Measurements from ENCODE around the gene C1orf21.

The C1orf21 gene

DNA sequence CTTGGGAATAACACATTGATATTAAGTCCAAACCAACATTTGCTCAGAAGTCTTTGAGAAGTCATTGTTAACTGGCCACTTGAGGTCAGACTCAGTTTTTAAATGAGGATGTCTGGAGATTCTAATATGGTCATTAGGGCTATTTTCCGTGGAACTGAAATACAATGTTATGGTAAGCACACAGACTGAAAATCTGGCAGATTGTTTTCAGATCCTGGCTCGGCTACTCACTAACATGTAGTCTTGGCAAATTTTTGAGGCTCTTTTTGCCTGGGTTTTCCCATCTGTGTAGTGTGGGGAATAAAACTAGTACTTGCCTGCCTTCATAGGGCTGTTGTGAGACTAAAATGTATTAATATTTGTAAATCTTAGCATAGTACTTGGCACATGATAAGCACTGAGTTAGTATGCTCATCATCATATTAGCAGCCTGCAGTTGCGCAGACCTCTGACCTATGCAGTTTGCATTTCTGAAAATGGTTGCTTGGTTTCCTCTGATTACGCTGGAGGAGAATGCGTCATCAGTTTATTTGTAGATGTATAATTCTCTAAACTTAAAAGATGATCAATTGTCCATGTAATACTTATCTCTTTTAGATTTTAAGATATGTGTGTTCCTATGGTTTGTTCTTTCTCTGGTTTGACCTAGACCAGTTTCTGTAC, 100.8 kb downstream of the C1orf21 start:
- DNase-seq: no peak

DNA sequence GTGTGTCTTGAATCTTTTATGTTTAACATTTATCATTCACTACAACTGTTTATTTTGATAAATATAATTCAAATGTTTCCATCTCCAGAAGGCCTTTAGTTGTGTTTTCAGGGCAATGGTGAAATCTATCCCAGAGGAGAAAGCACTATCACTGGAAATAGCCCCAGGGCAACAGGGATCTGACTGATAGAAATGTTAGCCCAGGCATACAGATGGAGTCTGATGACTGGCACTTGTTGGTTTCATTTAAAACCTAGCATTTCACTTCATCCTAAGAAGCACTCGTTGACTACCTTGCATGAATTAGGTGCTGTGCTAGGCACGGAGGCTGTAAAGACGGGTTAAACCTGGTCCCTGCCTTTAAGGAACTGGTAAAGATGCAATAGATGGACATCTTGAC, 103.1 kb downstream of the C1orf21 start:
- DNase-seq: no peak

DNA sequence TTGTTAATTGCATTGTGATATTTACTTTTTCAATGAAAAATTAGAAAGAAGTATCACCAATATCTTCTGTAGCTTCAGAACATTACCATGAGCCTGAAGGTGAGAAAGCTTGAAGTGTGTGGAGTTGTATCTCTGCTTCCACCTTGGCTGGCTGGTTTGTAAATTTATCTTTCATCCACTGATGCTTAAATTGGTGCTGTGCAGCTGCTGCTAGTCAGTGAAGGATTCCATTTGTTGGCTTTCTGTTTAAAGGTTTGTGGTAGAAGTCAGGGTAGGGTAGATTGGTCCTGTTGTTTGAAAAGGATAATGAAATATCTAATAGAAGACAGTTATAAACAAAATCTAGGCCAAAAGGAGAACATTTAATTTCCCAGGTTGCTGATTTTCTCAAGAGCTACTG, 105.7 kb downstream of the C1orf21 start:
- no peak for DNase-seq

DNA sequence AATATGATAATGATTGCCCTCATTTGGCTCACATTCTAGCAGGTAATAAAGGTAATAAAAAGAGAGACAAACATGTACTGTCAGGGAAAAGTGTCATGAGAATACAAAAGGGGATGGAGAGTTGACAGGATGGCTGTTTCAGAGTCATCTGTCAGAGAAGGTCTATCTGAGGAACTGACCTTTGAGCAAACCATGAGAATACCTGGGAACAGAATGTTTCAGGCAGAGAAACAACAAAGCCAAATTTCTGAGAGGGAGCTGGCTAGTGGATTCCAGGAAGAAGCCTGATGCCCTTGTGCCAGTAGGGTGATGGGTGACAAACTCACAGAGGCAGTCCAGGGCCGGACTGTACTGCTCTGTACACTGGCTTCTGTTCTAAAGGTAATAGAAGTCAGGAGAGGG, 107.2 kb downstream of the C1orf21 start:
- no peak for DNase-seq

DNA sequence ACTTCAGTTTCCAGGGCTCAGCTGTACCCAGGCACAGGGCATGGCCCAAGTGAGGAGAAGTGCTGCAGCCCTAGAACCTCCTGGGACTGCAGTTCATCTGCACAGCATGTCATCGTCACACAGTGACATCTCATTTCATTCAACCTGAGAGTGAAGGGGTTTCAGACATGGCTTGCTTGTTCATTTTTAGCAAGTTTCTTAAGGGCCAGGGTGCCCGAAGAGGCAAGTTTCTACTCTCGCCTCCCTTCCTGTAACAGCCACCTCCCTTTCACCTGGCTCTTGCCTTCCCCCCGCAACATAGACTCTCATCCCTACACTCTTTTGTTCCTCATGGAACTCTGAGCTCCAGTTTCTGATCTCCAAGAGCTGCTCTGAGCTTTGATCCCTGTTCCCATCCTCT, 108.1 kb downstream of the C1orf21 start:
- no peak for DNase-seq

DNA sequence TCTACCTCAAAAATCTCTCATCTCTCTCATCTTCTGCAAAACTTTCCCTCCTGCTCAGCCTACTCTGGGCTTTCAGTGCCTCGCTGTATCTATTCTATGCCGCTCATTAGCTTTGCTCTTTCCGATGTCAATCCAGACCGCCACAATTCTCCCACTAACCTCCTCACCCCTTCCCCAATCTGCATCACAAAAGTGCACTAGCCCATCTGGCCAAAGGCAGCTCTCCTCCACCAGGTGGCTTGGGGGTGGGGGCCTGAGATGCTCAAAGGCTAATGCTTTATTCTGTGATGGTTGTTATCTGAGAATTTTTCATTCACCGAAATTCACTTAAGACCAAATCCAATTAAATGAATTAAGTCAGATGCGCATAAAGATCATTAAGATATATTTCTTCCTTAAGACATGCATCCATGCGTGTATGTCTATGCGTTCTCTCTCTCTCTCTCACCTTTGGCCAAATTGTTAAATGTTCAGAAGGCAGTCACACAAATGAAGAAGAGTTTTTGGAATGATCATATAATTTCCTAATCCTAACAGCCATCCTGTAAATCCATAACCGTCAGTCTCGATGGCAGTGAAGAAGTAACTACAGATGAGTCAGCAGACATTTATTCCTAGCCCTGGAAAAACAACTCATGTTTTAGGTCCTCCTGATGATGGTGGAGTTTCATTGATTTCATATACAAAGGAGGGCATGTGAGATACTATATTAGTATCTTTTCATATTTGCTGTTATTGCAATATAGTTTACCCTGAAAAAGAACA, 111.3 kb downstream of the C1orf21 start:
- DNase-seq: no peak

DNA sequence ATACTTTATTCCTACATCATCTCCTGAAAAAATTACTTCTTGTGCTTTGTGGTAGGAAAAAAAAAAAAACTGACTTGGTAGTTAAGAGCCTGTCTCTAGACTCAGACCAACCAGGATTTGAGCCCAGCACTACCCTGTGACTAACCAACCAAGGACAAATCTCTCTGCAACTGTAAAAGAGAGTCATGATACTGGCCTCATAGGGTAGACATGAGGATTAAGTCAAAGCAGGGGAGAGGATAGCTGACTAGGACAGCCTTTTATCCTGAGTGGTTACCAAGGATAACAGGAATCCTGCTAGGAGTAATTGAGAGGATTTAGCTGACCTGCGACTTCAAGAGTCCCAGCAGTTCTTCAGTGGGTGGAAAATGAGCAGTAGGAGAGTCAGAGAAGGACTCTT, 112.8 kb downstream of the C1orf21 start:
- DNase-seq: no peak

DNA sequence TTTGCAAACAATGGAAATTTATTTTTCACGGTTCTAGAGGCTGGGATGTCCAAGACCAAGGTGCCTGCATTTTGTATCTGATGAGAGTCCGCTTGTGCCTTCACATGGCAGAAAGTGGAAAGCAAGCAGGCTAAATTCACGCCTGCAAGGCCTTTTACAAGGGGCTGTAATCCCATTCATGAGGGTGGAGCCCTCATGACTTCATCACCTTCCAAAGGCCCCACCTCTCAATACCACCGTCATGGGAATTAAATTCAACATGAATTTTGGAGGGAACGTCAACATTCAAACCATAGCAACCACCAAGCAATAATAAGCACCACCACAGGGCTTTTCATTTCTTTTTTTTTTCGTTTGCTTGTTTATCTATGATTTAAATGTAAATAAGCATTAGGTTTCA, 115.3 kb downstream of the C1orf21 start:
- no peak for DNase-seq

DNA sequence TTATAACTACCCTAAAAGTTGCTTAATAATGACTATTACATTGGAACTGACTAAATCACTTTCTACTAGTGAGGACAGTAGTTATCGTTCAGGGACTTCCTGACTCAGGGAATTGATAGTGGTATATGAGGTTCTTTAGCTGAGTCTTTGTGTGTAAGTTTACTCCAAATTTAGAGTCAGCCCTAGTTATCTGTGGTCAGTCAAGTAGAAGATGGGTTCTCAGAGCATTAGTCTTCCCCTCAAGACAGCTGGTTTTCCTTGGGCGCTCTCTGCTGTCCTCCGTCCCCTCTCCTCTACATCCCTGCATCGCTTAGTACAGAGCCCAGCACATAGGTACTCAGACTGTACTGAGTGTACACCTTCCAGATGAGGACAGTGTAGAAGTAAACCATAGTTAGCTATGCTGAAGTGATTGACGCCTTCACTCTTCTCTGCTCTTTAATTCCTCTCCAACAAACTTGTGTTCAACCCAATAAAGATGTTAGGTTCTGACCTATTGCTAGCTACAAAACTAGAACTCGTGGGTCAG, 116.5 kb downstream of the C1orf21 start:
- no peak for DNase-seq

DNA sequence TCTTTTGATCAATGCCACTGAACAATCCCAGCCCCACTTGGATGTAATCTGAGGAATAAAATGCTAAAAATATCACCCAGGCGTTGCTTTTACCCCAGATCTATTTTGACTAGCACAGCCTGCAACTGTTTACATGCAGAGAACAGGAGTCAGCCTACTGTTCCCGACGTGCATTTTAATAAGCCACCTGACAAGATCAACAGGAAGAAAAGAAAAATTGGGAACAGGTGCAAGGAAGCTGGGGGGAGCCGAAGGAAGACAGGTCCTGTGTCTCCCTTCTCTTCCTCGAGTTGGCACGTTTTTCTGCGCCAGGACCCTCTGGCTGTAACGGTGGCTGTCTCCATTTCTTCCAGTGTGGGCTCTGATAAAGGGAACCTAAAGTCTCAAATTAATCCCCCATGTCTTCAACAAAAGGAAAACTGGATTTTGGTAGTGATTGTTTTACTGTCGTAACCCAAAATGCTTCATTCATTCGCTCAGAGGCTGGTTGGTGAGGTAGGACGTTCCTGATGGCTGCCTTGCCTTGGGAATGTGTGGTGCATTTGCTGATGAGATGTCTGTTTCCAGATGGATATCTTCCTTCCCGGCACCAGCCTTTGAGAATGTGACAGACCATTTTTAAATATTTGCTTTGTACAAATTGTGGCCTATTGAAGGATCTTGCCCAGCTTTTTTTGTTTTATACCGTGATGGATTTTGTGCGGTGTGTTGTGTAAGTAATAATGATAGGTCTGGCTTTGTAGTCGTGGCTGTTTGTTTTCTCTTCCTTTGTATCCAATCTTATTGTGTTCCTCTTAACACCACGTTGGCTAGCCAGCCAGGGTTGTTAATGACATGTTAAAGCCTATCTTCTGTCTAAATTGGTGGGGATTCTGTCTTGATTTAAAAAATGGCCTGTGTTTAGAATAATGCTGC, 117.5 kb downstream of the C1orf21 start:
- no peak for DNase-seq

DNA sequence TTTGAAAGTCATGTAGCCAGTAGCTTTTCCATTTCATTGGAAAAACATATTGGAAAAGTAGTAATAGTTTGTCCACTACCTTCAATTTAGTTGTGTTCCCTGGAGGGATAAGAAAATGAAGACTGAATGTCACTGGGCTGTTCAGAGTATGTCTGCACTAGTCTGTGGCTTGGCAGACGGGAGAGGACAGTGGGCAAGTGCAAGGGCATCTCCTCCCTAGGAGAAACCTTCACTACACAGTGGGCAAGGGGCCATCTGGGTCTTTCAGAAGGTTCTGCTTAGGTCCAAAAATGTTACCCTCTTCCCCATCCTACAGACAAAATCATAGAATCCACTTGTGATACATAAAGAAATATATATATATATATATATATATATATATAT, 118.1 kb downstream of the C1orf21 start:
- no peak for DNase-seq

DNA sequence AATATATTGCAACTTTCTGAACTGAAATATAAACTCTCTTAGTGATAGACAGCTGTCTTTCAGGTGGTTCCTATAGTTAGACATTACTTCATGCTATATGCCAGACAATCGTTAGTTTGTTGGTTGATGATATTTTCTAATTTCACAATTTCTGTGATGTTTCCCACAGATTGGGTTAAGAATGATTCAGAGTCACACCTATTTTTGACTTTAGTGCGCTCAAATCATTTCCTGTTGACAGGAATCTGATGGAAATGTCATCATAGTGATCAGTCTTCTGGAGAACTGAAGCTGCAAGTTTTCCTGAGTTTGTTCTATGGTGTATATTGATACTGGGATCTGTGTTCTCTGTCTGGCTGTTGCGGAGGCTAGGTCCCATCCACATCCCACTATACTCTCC, 119.7 kb downstream of the C1orf21 start:
- no peak for DNase-seq

DNA sequence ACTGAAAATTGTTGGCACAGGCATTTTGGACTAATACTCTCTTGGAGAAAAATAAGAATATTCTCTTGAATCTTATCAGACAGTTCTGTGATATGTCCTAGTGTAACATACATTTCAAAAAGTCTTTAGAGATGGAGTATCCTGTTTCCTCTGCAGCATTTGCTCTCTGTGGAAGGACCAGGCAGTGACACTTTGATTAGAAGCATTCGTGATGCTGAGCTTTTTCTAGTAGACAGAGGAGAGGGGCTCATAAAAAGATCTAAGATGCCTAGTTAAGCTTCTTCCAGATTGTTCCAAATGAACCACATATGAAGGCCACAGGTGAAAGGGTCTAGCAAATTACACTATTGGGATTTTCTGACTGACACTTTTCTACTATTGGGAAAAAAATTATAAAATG, 120.3 kb downstream of the C1orf21 start:
- DNase-seq: no peak

DNA sequence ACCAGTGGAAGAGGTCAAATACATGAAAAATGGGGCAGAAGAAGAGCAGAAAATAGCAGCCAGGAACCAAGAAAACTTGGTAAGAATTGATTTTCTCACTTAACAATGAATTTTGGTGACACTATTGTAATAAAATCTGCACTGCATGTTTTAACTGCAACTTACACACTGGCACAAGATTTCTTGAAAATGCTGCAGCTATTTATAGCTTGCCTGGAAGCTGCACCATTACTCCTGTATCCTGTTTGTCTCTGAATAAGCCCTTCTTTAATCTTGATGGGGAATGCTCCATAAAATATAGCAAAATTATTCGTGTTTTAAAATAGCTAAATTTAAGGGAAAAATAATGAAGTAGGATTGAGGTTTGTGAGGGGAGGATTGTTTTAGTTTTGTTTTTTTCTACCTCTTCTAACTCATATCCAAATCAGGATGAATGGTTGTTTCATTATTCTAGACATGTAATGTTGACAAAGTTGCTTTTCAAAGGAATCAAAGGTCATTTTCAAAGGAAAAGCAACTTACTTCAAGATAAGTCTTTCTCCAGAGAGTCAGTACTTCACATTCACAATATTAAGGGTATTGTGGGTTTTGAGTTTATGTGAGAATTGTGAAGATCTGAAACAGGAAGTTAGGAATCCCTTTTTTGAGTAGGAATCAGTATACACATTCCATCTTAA, 120.9 kb downstream of the C1orf21 start:
- no peak for DNase-seq

DNA sequence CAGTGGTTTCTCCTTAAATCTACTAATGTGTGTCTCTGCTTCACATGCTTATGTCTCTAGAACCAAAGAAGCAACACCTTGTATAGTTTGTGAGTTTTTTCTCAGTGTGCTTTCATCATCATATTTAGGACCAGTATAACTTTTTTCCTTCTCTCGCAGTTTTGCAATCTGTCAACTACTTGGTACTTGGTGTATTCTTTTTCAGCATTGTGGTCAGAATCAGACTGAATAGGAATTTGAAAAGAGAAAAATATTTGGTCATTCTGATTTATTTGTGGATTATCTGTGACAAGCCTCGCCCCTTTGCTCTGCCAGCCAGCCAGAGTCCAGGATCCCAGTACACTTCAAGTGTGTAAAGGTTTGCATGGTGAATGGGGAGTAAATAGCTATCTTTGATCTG, 122.3 kb downstream of the C1orf21 start:
- DNase-seq: no peak

DNA sequence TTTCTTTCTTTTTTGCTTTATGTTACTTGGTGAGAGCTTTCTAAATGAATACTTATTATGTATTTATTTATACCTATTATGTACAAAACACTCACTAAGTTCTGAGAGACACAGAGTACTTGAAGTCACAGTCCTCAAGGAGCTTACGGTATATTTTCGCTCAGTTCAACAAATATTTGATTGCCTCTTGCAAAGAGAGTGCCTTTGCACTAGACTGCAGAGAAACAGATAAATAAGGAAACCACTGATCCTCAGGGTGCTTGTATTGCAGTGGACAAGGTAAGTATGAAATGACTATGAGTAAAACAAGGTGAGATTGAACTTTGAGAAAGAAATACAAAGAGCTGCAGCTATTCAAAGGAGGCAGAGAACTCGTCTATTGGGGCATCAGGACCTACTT, 123.3 kb downstream of the C1orf21 start:
- DNase-seq: no peak

DNA sequence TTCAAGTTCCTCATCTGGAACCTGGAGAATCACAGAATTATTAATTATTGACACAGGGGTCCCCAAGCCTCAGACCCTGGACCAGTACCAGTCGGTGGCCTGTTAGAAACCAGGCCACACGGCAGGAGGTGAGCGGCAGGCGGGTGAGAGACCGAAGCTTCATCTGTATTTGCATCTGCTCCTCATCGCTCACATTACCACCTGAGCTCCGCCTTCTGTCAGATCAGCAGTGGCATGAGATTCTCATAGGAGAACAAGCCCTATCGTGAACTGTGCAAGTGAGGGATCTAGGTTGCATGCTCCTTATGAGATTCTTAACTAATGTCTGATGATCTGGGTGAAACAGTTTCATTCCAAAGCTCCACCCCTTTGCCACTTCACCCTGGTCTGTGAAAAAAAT, 125.9 kb downstream of the C1orf21 start:
- DNase-seq: no peak

DNA sequence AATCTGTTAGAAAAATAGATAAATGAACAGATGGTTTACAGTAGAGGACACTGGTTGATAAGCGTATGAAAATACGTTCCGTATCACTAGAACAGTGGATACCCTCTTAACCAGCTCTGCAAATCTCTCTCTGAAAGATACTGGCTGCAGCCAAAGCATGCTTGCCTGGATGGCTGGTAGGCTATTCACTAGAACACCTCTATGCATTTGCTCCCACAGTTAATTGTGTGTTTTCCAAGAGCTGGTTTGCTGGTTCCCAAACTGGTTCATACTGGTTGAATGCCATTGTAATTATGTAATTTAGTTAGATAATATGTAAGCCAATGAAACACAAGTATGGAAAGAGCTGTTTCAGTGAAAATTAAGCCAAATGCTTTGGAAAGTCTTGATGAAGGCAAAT, 126.6 kb downstream of the C1orf21 start:
- no peak for DNase-seq

DNA sequence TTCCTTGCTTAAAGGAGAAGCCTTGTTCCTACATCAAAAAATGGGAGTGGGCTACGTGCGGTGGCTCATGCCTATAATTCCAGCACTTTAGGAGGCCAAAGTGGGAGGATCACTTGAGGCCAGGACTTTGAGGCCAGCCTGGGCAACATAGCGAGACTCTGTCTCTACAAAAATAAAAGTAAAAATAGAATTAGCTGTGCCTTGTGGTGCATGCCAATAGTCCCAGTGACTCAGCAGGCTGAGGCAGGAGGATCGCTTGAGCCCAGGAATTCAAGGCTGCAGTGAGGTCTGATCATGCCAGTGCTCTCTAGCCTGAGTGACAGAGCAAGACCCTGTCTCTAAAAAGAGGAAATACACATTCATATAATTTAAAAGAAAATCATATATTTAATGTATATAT, 127.1 kb downstream of the C1orf21 start:
- DNase-seq: no peak

DNA sequence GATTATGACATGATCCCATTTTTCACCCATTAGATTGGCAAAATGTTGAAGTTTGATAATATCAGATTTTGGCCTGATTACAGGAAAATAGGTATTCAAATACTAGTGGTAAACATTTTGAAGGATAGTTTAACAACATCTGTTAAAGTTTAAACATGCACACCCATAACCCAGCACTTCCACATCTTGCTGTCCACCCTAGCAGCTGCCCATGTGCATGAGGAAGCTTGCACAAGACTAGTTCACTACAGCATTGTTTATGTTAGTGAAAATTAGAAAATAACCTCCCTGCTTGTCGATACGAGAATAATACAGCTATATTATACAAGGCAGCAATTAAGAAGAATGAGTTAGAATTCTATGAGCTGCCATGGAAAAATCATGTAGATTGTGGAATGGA, 127.6 kb downstream of the C1orf21 start:
- DNase-seq: no peak

DNA sequence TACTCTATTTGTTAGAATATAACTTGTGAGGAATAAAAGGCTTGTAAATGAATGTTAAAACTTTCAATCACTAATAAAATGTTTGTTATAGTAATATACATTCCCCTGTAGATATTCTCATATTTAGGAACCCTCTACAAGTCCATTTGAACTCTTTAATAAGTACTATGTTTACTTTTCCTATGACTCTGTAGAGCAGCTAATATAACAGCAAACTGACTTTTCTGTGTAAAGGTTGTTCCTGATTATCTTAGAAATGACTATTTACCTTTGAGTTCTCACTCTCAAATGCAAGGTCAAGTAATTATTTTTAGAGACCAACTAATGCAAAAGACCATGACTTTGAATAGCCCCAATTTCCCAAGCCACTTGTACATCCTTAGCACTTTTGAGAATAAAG, 130.3 kb downstream of the C1orf21 start:
- DNase-seq: no peak

DNA sequence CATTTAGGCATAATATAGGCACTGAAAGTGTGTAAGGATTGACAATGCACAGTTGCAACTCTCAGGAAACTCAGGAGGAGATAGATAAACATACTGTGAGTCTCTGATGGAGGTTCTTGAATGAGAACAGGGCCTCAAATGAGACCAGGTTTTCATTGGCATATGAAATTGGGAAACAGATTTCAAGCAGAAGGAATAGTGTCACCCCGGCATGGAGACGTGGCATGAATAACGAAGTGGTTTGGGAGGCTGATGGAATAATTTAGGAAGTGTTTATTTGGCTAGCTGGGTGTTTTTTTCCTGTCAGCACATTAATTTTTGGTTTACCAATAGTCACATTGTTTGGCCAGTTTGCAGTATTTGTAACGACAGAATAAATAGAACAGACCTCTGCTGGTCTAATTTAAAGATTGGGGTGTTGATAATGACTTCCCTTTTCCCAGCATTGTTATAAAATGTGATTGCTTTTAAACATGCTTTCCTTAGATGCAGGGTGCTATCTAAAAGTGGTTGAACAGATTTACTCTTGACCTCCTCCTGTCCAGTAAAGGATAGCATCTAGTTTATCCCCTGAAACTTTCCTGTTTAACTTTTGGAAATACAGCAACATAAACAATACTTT, 132.0 kb downstream of the C1orf21 start:
- no peak for DNase-seq

DNA sequence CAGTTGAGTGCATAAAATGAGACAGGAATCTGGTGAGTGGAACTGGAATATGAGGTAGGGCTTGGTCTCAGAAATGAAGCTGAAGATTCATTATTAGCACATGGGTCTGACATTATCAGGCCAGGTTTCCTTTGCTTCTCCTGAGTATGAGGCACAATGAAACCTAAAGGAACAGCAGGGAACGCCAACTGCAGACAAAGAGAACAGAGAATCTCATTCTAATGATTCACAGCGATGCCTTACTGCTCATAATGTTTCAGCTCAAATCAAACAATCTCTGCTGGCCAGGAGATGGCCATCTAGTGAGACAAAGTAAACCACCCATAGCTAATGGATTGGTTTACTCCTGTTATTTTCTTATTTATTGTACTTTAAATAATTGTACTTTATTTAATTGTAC, 133.5 kb downstream of the C1orf21 start:
- DNase-seq: no peak
